Osteoblast (primary cell): Measurements from ENCODE around the gene FCMR. TPM values are rescaled to one million over a fixed set of nuclear protein-coding genes. Genes with fewer than 3 reads are reported as not detected.

ENCODE experiments used
- DNase-seq: peaks from one replicate; pipeline ENCODE4 v3.0.0; 2011; ENCODE audit warnings: low spot score, mixed read lengths; ENCODE audit not compliant: insufficient read length; ENCODE audit errors: missing footprints
- H2AFZ ChIP-seq: 2 replicates; pipeline ENCODE4 v1.6.0; 2011; ENCODE audit warnings: mild to moderate bottlenecking, low read length
- H3K27ac ChIP-seq: 2 replicates; pipeline ENCODE4 v1.5.1; 2011; ENCODE audit warnings: mild to moderate bottlenecking, low read depth, low read length, moderate library complexity
- H3K27me3 ChIP-seq: 2 replicates; pipeline ENCODE4 v1.6.0; 2012; ENCODE audit warnings: mild to moderate bottlenecking, control low read depth, inconsistent platforms, low read length, moderate library complexity; ENCODE audit not compliant: insufficient read depth
- H3K36me3 ChIP-seq: 2 replicates; pipeline ENCODE4 v1.5.1; 2011; ENCODE audit warnings: mild to moderate bottlenecking, low read length, control low read depth, moderate library complexity; ENCODE audit not compliant: insufficient read depth
- H3K4me1 ChIP-seq: 2 replicates; pipeline ENCODE4 v1.5.1; 2011; ENCODE audit warnings: mild to moderate bottlenecking, low read length, control low read depth, moderate library complexity; ENCODE audit not compliant: insufficient read depth
- H3K4me2 ChIP-seq: 2 replicates; pipeline ENCODE4 v1.6.0; 2011; ENCODE audit warnings: mild to moderate bottlenecking, low read length; ENCODE audit not compliant: insufficient read depth
- H3K4me3 ChIP-seq: fragments of 200-600 bp; sonication (generic); 3 replicates; pipeline ENCODE4 v1.5.1; 2012; ENCODE audit warnings: mild to moderate bottlenecking, low read length, inconsistent platforms; ENCODE audit not compliant: insufficient read depth
- H3K79me2 ChIP-seq: 2 replicates; pipeline ENCODE4 v1.6.0; 2012; ENCODE audit warnings: mild to moderate bottlenecking, low read length, control low read depth, inconsistent platforms; ENCODE audit not compliant: insufficient read depth
- H3K9me3 ChIP-seq: 2 replicates; pipeline ENCODE4 v1.5.1; 2011; ENCODE audit warnings: low read depth, low read length, control low read depth
- H4K20me1 ChIP-seq: 2 replicates; pipeline ENCODE4 v1.6.0; 2012; ENCODE audit warnings: mild to moderate bottlenecking, low read length, control low read depth; ENCODE audit not compliant: insufficient read depth
- CTCF ChIP-seq: IDR thresholded peaks from 2 replicates; pipeline ENCODE4 v1.5.1; 2011; ENCODE audit warnings: mild to moderate bottlenecking, low read depth, low read length, moderate library complexity; ENCODE audit errors: extremely low read depth
- total RNA-seq: library from RNA; depleted of rRNA; stranded (reverse); fragments of >200 nt; gene quantifications from 2 replicates; pipeline ENCODE4 v1.2.3, GENCODE V29; 2012

Gene FCMR
- total RNA-seq, 1 donor, result not detected

DNA sequence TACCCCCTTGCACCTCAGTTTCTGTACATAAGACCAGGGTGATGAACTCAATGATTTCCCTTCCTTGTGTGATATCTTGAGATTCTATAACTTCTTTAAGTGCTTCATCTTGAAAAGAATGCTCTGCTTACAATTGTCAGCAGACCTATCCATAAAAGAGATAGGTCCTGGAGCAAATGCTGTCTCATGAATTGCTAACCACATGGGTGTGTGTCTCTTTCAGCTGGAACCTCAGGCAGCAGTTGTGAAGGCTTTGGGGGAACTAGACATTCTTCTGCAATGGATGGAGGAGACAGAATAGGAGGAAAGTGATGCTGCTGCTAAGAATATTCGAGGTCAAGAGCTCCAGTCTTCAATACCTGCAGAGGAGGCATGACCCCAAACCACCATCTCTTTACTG is 53.5 kb downstream of the FCMR start:
- H3K27me3 ChIP-seq, result peaks cover 2% of the 10 kb centered on the region
- H3K4me3 ChIP-seq, result no peak overlapping the region
- DNase-seq, result no peak
- no peaks in the 10 kb centered on the region for H3K79me2 ChIP-seq
- H3K4me2 ChIP-seq, result no peak overlapping the region
- no peaks in the 10 kb centered on the region for H3K9me3 ChIP-seq
- H3K4me1 ChIP-seq, result peaks cover 4% of the 10 kb centered on the region
- no peaks in the 10 kb centered on the region for H3K36me3 ChIP-seq
- TF ChIP-seq CTCF, result no peak
- no peak overlapping the region for H2AFZ ChIP-seq
- no peak overlapping the region for H3K27ac ChIP-seq
- H4K20me1 ChIP-seq, result no peaks in the 10 kb centered on the region

- H2AFZ ChIP-seq, result no peak overlapping the region
- no peaks in the 10 kb centered on the region for H3K36me3 ChIP-seq
- no peaks in the 10 kb centered on the region for H4K20me1 ChIP-seq
- no peaks in the 10 kb centered on the region for H3K79me2 ChIP-seq
- H3K27me3 ChIP-seq, result peaks cover 5% of the 10 kb centered on the region
- H3K4me2 ChIP-seq, result no peak overlapping the region
- H3K4me3 ChIP-seq, result no peak overlapping the region
- no peak for TF ChIP-seq CTCF
- no peak for DNase-seq
- no peaks in the 10 kb centered on the region for H3K9me3 ChIP-seq
- H3K4me1 ChIP-seq, result peaks cover 4% of the 10 kb centered on the region
- no peak overlapping the region for H3K27ac ChIP-seq
Measured at GRCh38 chr1:206867716-206868115, 54.0 kb downstream of the FCMR start.

DNA sequence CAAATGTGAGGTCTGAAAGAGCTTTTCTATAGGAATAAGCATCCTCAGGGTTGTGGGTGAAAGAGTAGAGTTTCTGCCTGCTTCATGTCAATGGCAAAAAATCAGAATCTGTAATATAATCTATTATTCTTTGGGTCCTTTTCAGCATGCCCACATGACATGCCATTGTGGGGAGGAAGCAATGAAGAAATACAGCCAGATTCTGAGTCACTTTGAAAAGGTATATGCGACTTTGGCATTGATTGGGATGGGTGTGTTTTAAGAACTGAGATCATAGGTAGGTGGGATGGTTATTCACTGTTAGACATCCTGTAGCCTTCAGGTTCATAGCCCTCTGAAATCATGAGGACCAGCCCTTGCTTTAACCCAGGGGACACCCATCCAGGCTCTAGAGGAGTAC is 54.5 kb downstream of the FCMR start:
- Histone ChIP-seq H3K79me2 (no peaks in the 10 kb centered on the region), H3K27ac (no peak overlapping the region), H3K27me3 (peaks cover 6% of the 10 kb centered on the region), H3K4me1 (peaks cover 4% of the 10 kb centered on the region), H3K4me2 (no peak overlapping the region), H2AFZ (no peak overlapping the region), H3K36me3 (no peaks in the 10 kb centered on the region), H3K4me3 (no peak overlapping the region), H3K9me3 (no peaks in the 10 kb centered on the region), H4K20me1 (no peaks in the 10 kb centered on the region)
- no peak for TF ChIP-seq CTCF
- no peak for DNase-seq

GRCh38 chr1:206866062-206866461 is 55.7 kb downstream of the FCMR start:
- no peak for DNase-seq
- TF ChIP-seq CTCF, result no peak
- no peaks in the 10 kb centered on the region for H3K36me3 ChIP-seq
- peaks cover 4% of the 10 kb centered on the region for H3K4me1 ChIP-seq
- no peak overlapping the region for H3K27ac ChIP-seq
- H3K27me3 ChIP-seq, result peaks cover 13% of the 10 kb centered on the region
- H3K79me2 ChIP-seq, result no peaks in the 10 kb centered on the region
- H4K20me1 ChIP-seq, result no peaks in the 10 kb centered on the region
- H3K9me3 ChIP-seq, result no peaks in the 10 kb centered on the region
- no peak overlapping the region for H2AFZ ChIP-seq
- no peak overlapping the region for H3K4me3 ChIP-seq
- H3K4me2 ChIP-seq, result no peak overlapping the region
